BJ (cell line): ENCODE data around the gene TRIM2. TPM values are rescaled to one million over a fixed set of nuclear protein-coding genes. Genes with fewer than 3 reads are reported as not detected.
A peak's percentile ranks its signal among the peaks of the same experiment; 100 is the strongest.

ENCODE experiments used
- CTCF ChIA-PET: fragments of 350-600 bp; formaldehyde crosslinking; extraction: SDS; loops from one replicate; lab custom pipeline; 2021; ENCODE audit warnings: antibody characterized with exemption, inconsistent platforms; lab: Yijun Ruan, JAX
- POLR2A ChIA-PET: fragments of 300-600 bp; sonication (Branson Sonifier 250); formaldehyde crosslinking; extraction: SDS; loops from one replicate; lab custom pipeline; 2021; ENCODE audit warnings: antibody characterized with exemption; lab: Charles Lee
- DNase-seq: peaks from one replicate; pipeline ENCODE4 v3.0.0-alpha.2; 2011; ENCODE audit warnings: low read depth
- H3K27me3 ChIP-seq: 2 replicates; pipeline ENCODE4 v1.6.0; 2011; ENCODE audit warnings: low read length; ENCODE audit not compliant: control insufficient read depth, insufficient read depth
- H3K36me3 ChIP-seq: 2 replicates; pipeline ENCODE4 v1.5.1; 2011; ENCODE audit warnings: low read length; ENCODE audit not compliant: control insufficient read depth, insufficient read depth
- H3K4me3 ChIP-seq: 2 replicates; pipeline ENCODE4 v1.5.1; 2011; ENCODE audit warnings: low read depth, mild to moderate bottlenecking, control low read depth, low read length
- polyA plus RNA-seq: library from polyadenylated mRNA; depleted of rRNA; stranded (reverse); fragments of >200 nt; gene quantifications from 2 replicates; pipeline ENCODE4 v1.2.3, GENCODE V29; 2011
- TF ChIP-seq, protein P1 (sequence below): IDR thresholded peaks from 2 replicates; pipeline ENCODE4 v1.5.1; 2011; ENCODE audit warnings: low read depth, mild to moderate bottlenecking, control low read depth, inconsistent platforms, low read length, moderate library complexity; ENCODE audit not compliant: insufficient read depth

The TRIM2 gene
- polyA plus RNA-seq, 1 experiment: 34.1 TPM

DNA sequence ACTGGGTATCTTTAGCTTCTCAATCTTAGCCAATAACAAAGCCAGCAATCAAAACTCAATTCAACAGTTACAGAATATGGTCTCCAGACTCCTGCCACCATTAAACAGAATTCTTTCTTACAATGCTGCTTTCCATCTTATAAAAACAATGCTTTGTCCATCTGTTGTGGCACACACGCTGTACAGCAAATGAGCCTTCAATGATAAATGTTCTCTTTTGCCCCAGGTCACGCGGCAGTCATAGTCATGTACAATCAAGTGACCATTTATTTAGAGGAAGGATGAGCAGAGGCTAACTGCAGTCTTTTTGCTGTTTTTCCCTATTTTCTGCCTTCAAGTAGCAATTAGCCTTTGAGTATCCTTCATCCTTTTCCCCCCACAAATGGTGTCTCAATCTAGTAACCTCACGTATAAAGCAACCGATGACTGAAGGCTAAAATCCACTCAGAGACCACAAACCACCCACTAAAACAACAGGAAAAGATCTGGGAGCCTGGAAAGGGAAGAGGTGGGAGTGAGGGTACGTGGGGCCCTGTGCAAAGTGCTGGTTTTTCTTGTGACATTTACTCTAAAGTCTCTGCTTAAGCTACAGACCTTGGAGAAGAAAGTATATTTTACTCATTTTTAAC, 24.4 kb downstream of the TRIM2 start:
- TF ChIP-seq, protein P1, sequence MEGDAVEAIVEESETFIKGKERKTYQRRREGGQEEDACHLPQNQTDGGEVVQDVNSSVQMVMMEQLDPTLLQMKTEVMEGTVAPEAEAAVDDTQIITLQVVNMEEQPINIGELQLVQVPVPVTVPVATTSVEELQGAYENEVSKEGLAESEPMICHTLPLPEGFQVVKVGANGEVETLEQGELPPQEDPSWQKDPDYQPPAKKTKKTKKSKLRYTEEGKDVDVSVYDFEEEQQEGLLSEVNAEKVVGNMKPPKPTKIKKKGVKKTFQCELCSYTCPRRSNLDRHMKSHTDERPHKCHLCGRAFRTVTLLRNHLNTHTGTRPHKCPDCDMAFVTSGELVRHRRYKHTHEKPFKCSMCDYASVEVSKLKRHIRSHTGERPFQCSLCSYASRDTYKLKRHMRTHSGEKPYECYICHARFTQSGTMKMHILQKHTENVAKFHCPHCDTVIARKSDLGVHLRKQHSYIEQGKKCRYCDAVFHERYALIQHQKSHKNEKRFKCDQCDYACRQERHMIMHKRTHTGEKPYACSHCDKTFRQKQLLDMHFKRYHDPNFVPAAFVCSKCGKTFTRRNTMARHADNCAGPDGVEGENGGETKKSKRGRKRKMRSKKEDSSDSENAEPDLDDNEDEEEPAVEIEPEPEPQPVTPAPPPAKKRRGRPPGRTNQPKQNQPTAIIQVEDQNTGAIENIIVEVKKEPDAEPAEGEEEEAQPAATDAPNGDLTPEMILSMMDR: no peak
- DNase-seq: no peak
- H3K27me3 ChIP-seq: no peaks in the 10 kb centered on the region
- CTCF ChIA-PET: interaction anchor here (3.6 kb wide), 1 partner anchor 21 kb away, joined by 9 read pairs; no protein-coding TSS in a partner anchor
- POLR2A ChIA-PET: no interaction called here
- H3K4me3 ChIP-seq: no peak overlapping the region
- H3K36me3 ChIP-seq: no peaks in the 10 kb centered on the region

DNA sequence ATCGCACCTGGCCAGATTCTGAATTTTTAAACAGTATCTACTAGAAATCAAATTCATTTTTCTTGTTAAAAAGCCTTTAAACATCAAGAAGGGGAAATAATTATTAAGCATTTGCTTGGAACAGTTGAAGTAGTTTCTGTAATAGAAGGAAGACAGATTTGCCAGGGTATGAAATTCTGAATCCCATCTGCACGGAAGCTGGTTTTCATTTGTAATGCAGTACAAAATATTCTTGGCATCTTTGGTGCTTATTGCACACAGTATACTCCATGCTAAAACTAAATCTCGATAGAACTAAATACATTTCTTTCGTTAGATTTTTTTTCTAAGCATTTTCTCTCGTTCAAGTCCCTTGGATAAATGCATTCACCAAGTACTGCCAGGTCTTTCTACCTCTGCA, 25.3 kb downstream of the TRIM2 start:
- no peak for DNase-seq
- ChIA-PET CTCF (interaction anchor here (1.2 kb wide), 1 partner anchor 15 kb away, joined by 3 read pairs; no protein-coding TSS in a partner anchor), POLR2A (no interaction called here)
- TF ChIP-seq, protein P1: no peak
- H3K27me3 ChIP-seq: no peaks in the 10 kb centered on the region
- no peak overlapping the region for H3K4me3 ChIP-seq
- no peaks in the 10 kb centered on the region for H3K36me3 ChIP-seq

DNA sequence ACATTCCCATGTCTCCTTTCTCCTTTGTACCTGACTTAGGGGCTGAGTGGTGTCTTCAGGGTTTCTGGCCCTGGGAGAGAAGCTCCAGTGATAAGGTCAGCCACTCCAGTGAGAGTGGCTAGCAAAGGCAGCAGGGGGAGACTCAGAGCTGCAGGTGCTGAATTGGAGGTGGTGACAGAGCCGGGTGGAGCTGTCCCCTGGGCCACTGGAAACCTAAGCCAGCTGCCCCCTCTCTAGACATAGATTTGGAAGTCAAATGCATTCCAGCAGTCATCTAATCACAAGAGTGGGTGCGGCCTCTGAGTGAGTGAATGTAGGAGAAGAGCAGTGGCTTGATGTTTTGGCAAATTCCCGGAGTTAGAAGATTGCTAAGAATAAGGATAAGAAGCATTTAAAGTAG, 28.5 kb downstream of the TRIM2 start:
- Histone ChIP-seq H3K36me3 (no peaks in the 10 kb centered on the region), H3K27me3 (no peaks in the 10 kb centered on the region), H3K4me3 (no peak overlapping the region)
- TF ChIP-seq, protein P1: peak; percentile 30; the same call in 1 of the 2 replicates
- POLR2A ChIA-PET: no interaction called here
- CTCF ChIA-PET: interaction anchor here (0.6 to 1.1 kb wide), 3 partner anchors 10 to 255 kb away, joined by 3 to 5 read pairs (median 3); no protein-coding TSS in a partner anchor
- no peak for DNase-seq

DNA sequence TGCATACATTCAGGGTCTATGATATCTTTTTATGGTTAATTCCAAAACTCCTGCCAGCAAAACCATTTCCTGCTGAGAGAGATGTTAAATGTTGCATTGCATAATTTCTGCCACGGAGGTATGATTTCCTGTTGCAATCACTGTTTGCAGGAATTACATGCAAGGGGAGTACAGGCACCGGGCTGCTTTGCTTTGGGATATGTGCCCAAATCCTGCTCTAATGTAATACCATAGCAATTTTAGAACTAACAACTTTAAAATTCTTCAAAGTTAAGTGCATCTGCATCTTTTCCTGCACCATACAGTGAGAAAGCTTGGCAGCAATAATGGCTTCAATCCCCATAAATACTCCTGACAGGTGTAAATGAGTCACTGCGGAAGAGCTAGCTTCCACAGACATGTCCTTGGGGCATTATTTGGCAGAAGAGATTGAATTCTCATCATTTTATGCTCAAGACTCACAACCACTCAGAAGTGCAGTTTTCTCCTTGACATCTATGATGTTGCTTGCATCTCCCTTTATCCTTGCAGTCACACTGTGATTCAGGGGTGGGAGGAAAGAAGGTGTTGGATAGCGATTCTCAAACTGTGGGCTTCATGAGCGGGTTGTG, 29.6 kb downstream of the TRIM2 start:
- no peaks in the 10 kb centered on the region for H3K27me3 ChIP-seq
- peak; percentile 92 for DNase-seq
- H3K36me3 ChIP-seq: no peaks in the 10 kb centered on the region
- ChIA-PET CTCF (interaction anchor here (1.0 kb wide), 1 partner anchor 83 kb away, joined by 3 read pairs; no protein-coding TSS in a partner anchor), POLR2A (no interaction called here)
- no peak overlapping the region for H3K4me3 ChIP-seq
- TF ChIP-seq, protein P1: no peak

DNA sequence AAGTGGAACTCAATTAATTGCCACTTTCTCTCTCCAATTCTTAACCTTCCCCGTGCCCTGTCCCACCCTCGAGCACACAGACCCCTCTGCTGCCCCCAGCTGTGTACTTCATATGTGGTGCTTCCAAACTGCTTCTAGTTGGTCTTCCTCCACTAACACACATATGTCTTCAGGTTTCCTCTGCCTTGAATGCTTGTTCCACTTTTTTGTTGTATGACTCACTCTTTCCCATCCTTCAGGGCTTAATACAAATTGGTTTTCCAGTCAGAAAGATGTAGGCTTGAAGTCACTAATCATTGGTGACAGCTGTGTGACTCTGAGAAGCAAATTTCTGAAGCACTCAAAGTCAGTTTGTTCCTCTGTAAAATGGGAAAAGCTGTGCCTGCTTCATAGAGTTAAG, 30.6 kb downstream of the TRIM2 start:
- no peaks in the 10 kb centered on the region for H3K36me3 ChIP-seq
- TF ChIP-seq, protein P1: no peak
- H3K4me3 ChIP-seq: no peak overlapping the region
- DNase-seq: no peak
- CTCF ChIA-PET: interaction anchor here (1.0 kb wide), 1 partner anchor 92 kb away, joined by 3 read pairs; no protein-coding TSS in a partner anchor
- POLR2A ChIA-PET: no interaction called here
- no peaks in the 10 kb centered on the region for H3K27me3 ChIP-seq
